ENCODE results near the gene CDHR1. TPM values are rescaled to one million over a fixed set of nuclear protein-coding genes. Genes with fewer than 3 reads are reported as not detected.

Gene CDHR1
- total and polyA plus RNA-seq, 2 of the 8 experiments (the other 6 are each of a cell fraction or from before 2014, with no cell fraction given), result 3.9 to 10.5 TPM

- no peak overlapping the region for H3K4ac ChIP-seq (replicated peaks; ENCODE audit: insufficient read length, low read depth, low read length)
- H3K23me2 ChIP-seq (ENCODE audit: low read depth, low read length), result no peaks in the 10 kb centered on the region
- H3K36me3 ChIP-seq (ENCODE audit: control insufficient read depth in 2 of 4, insufficient read depth in 4 of 4, low read length in 3 of 4), result no peaks in the 10 kb centered on the region
- TF ChIP-seq RXRA (IDR thresholded peaks at IDR 0.05; ENCODE audit: insufficient read depth, low read depth, low read length) (no peak), TCF12 (IDR thresholded peaks at IDR 0.05; ENCODE audit: low read depth, low read length) (no peak), NANOG (IDR thresholded peaks at IDR 0.05; ENCODE audit: insufficient read depth, low read depth, low read length, poor library complexity, severe bottlenecking) (no peak), POLR2A (IDR thresholded peaks at IDR 0.05; ENCODE audit: control extremely low read depth in 1 of 2, low read depth in 2 of 2, low read length in 2 of 2) (no peak), POLR2AphosphoS5 (IDR thresholded peaks at IDR 0.05; ENCODE audit: low read depth, low read length) (no peak), HDAC6 (IDR thresholded peaks at IDR 0.05; ENCODE audit: low read depth, low read length) (no peak), E2F6 (IDR thresholded peaks at IDR 0.05) (no peak), GTF2F1 (IDR thresholded peaks at IDR 0.05; ENCODE audit: borderline replicate concordance, low read depth, low read length) (no peak), KDM5A (IDR thresholded peaks at IDR 0.05; ENCODE audit: low read length) (no peak), TEAD4 (IDR thresholded peaks at IDR 0.05; ENCODE audit: low read depth, low read length) (no peak)
- no peak overlapping the region for H3K27ac ChIP-seq (ENCODE audit: low read depth, low read length)
- ChIA-PET POLR2A (ENCODE audit: partially characterized antibody) (interaction anchor here (0.7 to 3.8 kb wide), 3 partner anchors 10 to 1084 kb away, joined by 3 to 15 read pairs (median 3); partner anchors contain the start of gene GHITM), CTCF (ENCODE audit: partially characterized antibody) (interaction anchor here (1.0 to 10.9 kb wide), 5 partner anchors 16 to 375 kb away, joined by 3 to 95 read pairs (median 6); no protein-coding TSS in a partner anchor)
- peak overlapping the region; percentile 53; the same call in 1 of the 2 replicates for H2AK5ac ChIP-seq (ENCODE audit: low read depth, low read length)
- no peak overlapping the region for H4K91ac ChIP-seq (replicated peaks; ENCODE audit: insufficient read length, low read length)
- H3K79me2 ChIP-seq (ENCODE audit: control insufficient read depth in 1 of 2, insufficient read depth in 2 of 2, low read length in 2 of 2), result no peaks in the 10 kb centered on the region
- H4K8ac ChIP-seq (ENCODE audit: extremely low read depth, insufficient read depth, low read length), result no peak overlapping the region
- no peak overlapping the region for H2BK120ac ChIP-seq (replicated peaks; ENCODE audit: low read depth, low read length)
- FAIRE-seq (no peak), DNase-seq (ENCODE audit: low read depth in 1 of 2, low spot score in 2 of 2) (no peak)
- no peaks in the 10 kb centered on the region for H4K20me1 ChIP-seq (replicated peaks in 1 of 2; ENCODE audit: control insufficient read depth in 1 of 2, insufficient read depth in 2 of 2, low read length in 2 of 2)
- no peak overlapping the region for H3K56ac ChIP-seq (replicated peaks; ENCODE audit: insufficient read length, low read depth, low read length)
- no peak overlapping the region for H3K14ac ChIP-seq (ENCODE audit: insufficient read length)
- peak overlapping the region; percentile 39; the same call in 1 of the 2 replicates for H3K18ac ChIP-seq (ENCODE audit: extremely low read depth, low read length)
- no peaks in the 10 kb centered on the region for H3K79me1 ChIP-seq (ENCODE audit: low read depth, low read length)
- 0 out of 2 replicates have a peak overlapping the region, but pooled peaks have one; percentile 11 for H2BK12ac ChIP-seq (ENCODE audit: low read depth, low read length)
- 79% methylated on average over 2 of the region's 2 CpGs; no CpG with 5 or more reads in 1 of the 2 experiments for WGBS, 2 experiments (ENCODE audit: extremely low coverage in 1 of 2, insufficient coverage in 1 of 2, insufficient read length in 1 of 2, insufficient replicate concordance in 2 of 2, low coverage in 1 of 2, low lambda C conversion rate in 2 of 2, missing lambda C conversion rate in 1 of 2)
- H2BK20ac ChIP-seq (ENCODE audit: low read length), result 0 out of 2 replicates have a peak overlapping the region, but pooled peaks have one; percentile 61
- H3K23ac ChIP-seq (ENCODE audit: insufficient read length), result no peak overlapping the region
- H2BK15ac ChIP-seq (ENCODE audit: low read length), result no peak overlapping the region
- peak overlapping the region in 1 of 4 experiments; percentile 1; a peak in 1 of 8 replicates for H3K4me3 ChIP-seq (ENCODE audit: extremely low read depth in 1 of 4, insufficient read depth in 2 of 4, low read depth in 3 of 4, low read length in 4 of 4)
- H4K5ac ChIP-seq (ENCODE audit: insufficient read length, low read depth, low read length), result no peak overlapping the region
- H3K27me3 ChIP-seq (replicated peaks in 1 of 4; ENCODE audit: control insufficient read depth in 3 of 4, extremely low read depth in 1 of 4, insufficient read depth in 3 of 4, low read length in 3 of 4), result no peaks in the 10 kb centered on the region
- no peak overlapping the region for H3K9ac ChIP-seq (replicated peaks in 1 of 4; ENCODE audit: extremely low read depth in 1 of 4, low read depth in 3 of 4, low read length in 3 of 4)
- peak overlapping the region in 1 of 2 experiments; percentile 5; a peak in 2 of 4 replicates for H3K4me2 ChIP-seq (ENCODE audit: insufficient read depth in 1 of 2, low read depth in 2 of 2, low read length in 2 of 2)
- H3K4me1 ChIP-seq (replicated peaks in 1 of 4; ENCODE audit: control insufficient read depth in 3 of 4, insufficient read depth in 4 of 4, low read length in 3 of 4), result peaks cover 11 to 39% (median 29%) of the 10 kb centered on the region in 4 experiments
- H2BK5ac ChIP-seq (ENCODE audit: low read depth, low read length), result no peak overlapping the region; the same call in 1 of the 2 replicates
- H3K9me3 ChIP-seq (ENCODE audit: insufficient read depth in 2 of 2, low read depth in 1 of 2, low read length in 1 of 2), result no peaks in the 10 kb centered on the region
- no peak overlapping the region for H2AFZ ChIP-seq (ENCODE audit: low read length)
Observed at GRCh38 chr10:84163996-84164395, 30.3 kb upstream of the CDHR1 start.

All from H1 (cell line).